GM18526 (cell line): ENCODE results near the gene OLFML3.

Source experiments
- POLR2A ChIP-seq: IDR thresholded peaks from 3 replicates; pipeline ENCODE4 v1.6.1; 2011; ENCODE audit not compliant: insufficient read length; ENCODE audit errors: extremely low read depth

The OLFML3 gene

GRCh38 chr1:113981962-113982931 lies 3.0 kb downstream of the OLFML3 start:
- no peak for TF ChIP-seq POLR2A

GRCh38 chr1:113982949-113983348 lies 3.7 kb downstream of the OLFML3 start:
- TF ChIP-seq POLR2A = no peak

DNA sequence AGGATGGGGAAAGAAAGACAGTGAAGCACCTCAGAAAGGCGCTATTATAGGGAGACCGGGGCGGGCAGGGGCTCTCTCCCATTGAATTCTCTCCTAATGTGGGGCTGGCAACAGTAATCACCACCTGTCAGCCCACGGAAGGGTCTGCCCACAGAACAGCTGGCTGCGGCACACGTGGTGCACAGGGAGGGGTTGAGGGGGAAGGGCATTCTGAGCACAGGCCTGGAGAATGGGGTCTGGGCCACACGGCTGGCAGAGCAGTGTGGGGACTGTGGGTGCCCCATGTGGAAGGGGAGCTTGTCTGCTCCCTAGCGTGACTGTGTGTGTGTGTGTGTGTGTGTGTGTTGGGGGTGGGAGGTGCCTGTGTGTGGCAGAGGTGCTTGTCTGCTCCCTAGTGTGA lies 4.1 kb downstream of the OLFML3 start:
- no peak for TF ChIP-seq POLR2A

GRCh38 chr1:113983826-113984225 lies 4.6 kb downstream of the OLFML3 start:
- no peak for TF ChIP-seq POLR2A

- no peak for TF ChIP-seq POLR2A
Measured at GRCh38 chr1:113984710-113985109, 5.4 kb downstream of the OLFML3 start.

DNA sequence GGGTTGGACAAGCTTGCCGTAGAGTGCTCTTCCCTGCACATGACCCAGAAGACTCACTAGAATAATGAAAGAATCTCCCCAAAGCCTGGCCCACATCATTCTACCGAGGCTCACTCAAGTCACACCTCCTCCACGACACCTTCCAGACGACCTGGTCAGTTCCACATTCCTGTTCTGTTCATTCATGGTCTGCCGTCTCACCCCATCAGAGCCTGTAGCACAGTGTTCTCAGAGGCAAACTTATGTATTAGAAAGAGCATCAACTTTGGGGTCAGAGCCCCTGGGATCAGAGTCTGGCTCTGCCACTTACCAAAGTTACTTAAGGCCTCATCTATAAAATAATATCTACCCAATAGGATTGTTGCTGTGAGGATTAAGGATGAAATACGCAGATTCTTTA lies 7.5 kb downstream of the OLFML3 start:
- TF ChIP-seq POLR2A = no peak

GRCh38 chr1:113987259-113987658 lies 8.0 kb downstream of the OLFML3 start:
- no peak for TF ChIP-seq POLR2A

GRCh38 chr1:113990530-113990929 lies 11.3 kb downstream of the OLFML3 start:
- no peak for TF ChIP-seq POLR2A

DNA sequence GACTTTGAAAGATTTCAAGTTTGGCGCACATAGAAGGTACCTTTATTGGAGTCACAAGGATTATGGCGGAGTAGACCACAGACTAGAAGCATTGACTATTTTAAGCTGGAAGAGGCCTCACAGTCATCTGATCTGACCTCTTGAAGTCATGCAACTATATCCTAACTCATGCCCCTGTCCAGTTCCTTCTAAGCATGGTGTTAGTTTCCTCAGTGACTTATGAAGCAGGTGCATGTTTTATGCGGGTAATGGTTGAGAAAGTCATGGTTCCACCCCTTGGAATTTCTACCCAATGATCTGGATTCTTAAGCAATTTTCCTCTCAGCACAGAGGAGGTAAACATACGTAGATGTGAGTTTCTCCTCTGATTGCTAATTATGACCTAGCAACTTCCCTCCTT lies 11.7 kb downstream of the OLFML3 start:
- no peak for TF ChIP-seq POLR2A

DNA sequence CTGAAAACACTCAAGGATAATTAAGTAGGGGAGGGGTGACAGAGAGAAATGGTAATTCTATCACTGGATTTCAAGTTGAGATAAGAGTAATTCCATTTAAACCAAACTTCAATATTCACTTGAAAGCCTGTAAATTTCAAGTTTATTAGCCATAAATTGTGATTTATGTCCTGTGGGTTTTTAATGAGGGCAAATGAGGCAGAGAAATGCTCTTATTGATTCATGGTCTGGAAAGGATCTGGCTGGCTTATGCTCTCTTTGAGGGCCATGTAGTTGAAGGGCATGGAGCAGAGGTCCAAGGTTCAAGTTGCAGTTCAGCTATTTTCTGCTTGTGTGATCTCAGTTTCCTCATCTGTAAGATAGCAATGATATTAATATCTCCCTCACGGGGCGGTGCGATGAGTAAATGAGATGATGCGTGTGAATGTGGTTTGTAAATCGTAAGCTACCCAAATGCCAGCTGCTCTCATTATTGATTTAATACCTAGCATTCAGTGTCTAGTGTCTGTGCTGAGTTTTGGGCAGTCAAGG lies 12.3 kb downstream of the OLFML3 start:
- TF ChIP-seq POLR2A = no peak

DNA sequence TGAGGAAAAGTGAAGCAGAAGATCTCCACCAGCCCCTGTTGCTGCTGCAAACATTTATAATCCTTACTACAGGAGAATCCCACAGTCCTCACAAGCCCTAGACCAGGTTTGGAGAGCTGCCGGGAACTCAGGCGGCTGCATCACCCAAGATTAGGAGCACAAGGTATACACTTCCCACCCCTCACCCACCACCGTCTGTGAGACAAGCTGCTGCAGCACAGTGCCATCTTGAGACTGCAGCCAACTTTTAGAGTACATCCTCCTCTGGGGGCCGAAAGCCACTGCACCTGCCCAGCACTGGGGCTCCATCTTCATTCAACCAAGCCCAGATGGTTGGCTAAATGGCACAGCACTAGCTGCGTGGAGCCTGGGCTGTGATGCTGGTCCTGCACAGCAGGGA lies 13.8 kb downstream of the OLFML3 start:
- no peak for TF ChIP-seq POLR2A

- TF ChIP-seq POLR2A = no peak
Measured at GRCh38 chr1:113993766-113994165, 14.5 kb downstream of the OLFML3 start.

GRCh38 chr1:113995382-113995781 lies 16.1 kb downstream of the OLFML3 start:
- TF ChIP-seq POLR2A = no peak

- no peak for TF ChIP-seq POLR2A
Measured at GRCh38 chr1:113998361-113998760, 19.1 kb downstream of the OLFML3 start.

DNA sequence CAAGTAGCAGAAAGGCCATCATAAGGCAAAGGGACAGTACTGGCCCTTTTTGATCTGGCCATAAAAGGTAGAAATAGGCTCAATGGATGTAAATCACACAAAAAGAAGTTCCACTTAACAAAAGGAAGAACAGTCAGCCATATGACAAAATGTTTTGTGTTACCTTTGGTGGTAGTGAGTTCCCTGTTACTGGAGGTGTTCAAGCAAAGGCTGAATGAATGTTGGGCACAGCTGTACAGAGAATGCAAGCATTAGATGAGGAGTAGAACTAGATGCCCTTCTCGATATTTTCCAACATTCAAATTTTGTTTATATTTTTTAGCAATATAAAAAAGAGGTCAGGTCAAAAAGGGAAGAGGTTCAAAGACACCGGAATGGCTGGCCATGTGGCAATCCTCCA lies 20.0 kb downstream of the OLFML3 start:
- no peak for TF ChIP-seq POLR2A

DNA sequence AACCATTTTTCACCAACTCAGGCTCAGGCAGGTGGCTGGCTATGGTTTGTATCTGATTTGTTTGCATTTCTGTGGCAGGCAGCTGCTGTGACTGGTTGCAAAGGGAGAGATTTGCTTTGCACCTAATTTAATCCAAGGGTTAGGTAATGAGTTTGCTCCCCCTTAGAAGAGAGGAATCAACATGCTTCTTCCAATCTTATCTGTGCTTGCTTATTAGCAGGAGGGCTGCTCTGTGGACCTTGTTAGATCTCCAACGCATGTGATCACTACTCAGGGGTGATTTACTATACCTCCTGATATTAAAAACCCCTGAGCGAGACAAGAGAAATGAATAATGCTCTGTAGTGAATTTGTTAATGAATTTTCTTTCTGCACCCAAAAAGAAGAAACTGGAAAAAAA lies 20.5 kb downstream of the OLFML3 start:
- no peak for TF ChIP-seq POLR2A

DNA sequence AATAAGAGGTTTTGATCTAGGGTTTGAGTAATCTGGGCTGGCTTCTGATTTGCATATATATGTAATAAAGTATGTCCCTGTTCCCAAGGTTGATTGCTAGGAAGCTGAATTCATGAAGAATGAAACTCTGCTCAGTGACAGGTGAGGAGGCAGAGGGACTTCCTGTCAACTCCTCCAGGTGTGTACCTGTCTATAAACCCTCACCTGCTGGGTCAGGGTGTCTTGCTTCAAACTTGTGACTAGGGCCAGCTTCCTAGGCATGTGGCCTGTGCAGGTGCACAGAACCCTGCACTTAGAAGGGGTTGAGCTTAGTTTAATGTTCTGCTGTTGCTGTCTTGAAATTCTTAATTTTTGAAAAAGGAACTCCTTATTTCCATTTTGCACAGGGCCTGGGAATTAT lies 21.1 kb downstream of the OLFML3 start:
- TF ChIP-seq POLR2A = no peak
